Right atrium auricular region (tissue), 2 donors: ENCODE results near the gene TRIM52. TPM values are rescaled to one million over a fixed set of nuclear protein-coding genes. Genes with fewer than 3 reads are reported as not detected.

ENCODE experiments used
- DNase-seq: peaks from one replicate; pipeline ENCODE4 v3.0.0-alpha.2; 2019; ENCODE audit warnings: low spot score
- H3K27ac ChIP-seq, 2 donors: fragments of 200-600 bp; sonication (generic); 1 replicate in 1 of 2; 2 replicates in 1 of 2; pipeline ENCODE4 v1.5.1; 2016 to 2019
- H3K27me3 ChIP-seq, 2 donors: fragments of 200-600 bp; sonication (generic); one replicate each; pipeline versions ENCODE4 v1.5.1 to v1.6.0; 2017 to 2019
- H3K36me3 ChIP-seq: fragments of 200-600 bp; sonication (generic); one replicate; pipeline ENCODE4 v1.5.1; 2016
- H3K4me1 ChIP-seq, 2 donors: fragments of 200-600 bp; sonication (generic); one replicate each; pipeline versions ENCODE4 v1.5.1 to v1.6.0; 2017 to 2019
- H3K4me3 ChIP-seq, 2 donors: fragments of 200-600 bp; sonication (generic); 1 replicate in 1 of 2; 2 replicates in 1 of 2; pipeline ENCODE4 v1.5.1; 2017 to 2019; ENCODE audit warnings: mild to moderate bottlenecking in 1 of 2, moderate library complexity in 1 of 2
- H3K9me3 ChIP-seq, 2 donors: fragments of 200-600 bp; sonication (generic); one replicate each; pipeline ENCODE4 v1.5.1; 2019
- total RNA-seq, 2 donors: library from RNA; depleted of rRNA; stranded (reverse); fragments of >200 nt; gene quantifications; one replicate each; pipeline ENCODE4 v1.1.0, GENCODE V29; 2016
- TF ChIP-seq, protein P1 (sequence below), 2 donors: fragments of 200-600 bp; sonication (generic); IDR thresholded peaks; one replicate each; pipeline ENCODE4 v1.5.1; 2019; ENCODE audit warnings: antibody characterized with exemption in 2 of 2

TRIM52 gene
- total RNA-seq, 2 donors from 2014 or later = 4.4 to 9.1 TPM

DNA sequence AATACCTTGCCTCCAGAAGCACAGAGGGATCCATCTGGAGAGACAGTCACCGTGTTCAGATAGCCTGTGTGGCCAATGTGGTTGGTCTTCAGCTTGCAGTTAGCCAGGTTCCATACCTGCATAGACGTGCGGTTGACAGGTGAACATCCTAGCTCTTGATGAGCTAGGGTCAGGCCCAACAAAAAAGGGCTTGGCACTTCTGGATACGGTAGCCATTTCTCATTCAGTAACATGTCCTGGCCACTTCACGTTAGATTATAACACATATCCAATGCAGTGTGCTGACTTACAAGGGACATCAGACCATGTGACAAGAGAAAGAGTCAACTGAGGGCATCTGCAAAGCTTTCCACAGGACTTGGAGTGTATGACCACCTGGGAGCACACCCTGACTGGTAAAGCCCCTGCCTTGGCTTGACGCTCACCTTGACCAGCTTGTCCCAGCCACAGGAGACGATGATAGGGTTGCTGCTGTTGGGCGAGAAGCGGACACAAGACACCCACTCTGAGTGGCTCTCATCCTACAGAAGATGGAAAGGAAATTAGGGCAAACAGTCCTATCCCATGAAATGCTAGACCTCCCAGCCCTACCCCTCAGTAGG, 21.8 kb downstream of the TRIM52 start:
- H3K27ac ChIP-seq = no peak overlapping the region
- peaks cover 82% of the 10 kb centered on the region for H3K36me3 ChIP-seq

DNA sequence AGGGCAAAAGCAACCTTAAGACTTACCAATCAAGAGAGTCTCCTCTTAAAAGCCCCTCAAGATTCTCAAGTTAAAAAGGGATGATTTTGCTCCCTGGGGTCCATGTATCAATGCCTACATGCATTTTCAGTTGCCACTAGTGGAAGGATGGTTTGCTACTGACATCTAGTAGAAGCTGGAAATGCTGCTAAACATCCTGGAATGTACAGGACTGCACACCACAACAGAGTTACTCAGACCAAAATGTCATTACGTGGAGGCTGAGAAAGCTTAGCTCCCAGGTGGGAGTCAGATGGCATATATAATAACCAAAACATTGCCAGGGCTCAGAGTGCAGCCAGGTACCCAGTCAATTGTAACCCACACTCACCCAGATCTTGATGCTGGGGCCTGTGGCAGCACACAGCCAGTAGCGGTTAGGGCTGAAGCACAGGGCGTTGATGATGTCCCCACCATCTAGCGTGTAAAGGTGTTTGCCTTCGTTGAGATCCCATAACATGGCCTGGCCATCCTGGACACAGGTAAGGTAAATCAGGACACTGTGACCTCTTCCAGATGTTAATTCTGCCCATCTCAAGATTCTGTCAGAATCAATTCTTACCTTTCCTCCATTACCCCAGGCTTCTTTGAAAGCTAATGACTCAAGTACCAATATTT, 23.1 kb downstream of the TRIM52 start:
- H3K9me3 ChIP-seq = no peaks in the 10 kb centered on the region
- peaks cover 0 to 27% of the 10 kb centered on the region in 2 donors for H3K4me1 ChIP-seq
- peaks cover 95% of the 10 kb centered on the region for H3K36me3 ChIP-seq
- TF ChIP-seq, protein P1, sequence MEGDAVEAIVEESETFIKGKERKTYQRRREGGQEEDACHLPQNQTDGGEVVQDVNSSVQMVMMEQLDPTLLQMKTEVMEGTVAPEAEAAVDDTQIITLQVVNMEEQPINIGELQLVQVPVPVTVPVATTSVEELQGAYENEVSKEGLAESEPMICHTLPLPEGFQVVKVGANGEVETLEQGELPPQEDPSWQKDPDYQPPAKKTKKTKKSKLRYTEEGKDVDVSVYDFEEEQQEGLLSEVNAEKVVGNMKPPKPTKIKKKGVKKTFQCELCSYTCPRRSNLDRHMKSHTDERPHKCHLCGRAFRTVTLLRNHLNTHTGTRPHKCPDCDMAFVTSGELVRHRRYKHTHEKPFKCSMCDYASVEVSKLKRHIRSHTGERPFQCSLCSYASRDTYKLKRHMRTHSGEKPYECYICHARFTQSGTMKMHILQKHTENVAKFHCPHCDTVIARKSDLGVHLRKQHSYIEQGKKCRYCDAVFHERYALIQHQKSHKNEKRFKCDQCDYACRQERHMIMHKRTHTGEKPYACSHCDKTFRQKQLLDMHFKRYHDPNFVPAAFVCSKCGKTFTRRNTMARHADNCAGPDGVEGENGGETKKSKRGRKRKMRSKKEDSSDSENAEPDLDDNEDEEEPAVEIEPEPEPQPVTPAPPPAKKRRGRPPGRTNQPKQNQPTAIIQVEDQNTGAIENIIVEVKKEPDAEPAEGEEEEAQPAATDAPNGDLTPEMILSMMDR (IDR thresholded peaks at IDR 0.05) = no peak
- H3K4me3 ChIP-seq = no peak overlapping the region
- no peak for DNase-seq
- no peaks in the 10 kb centered on the region for H3K27me3 ChIP-seq
- no peak overlapping the region for H3K27ac ChIP-seq

More for the DNA sequence above, 21.8 kb downstream of the TRIM52 start:
- Histone ChIP-seq H3K27me3 (no peaks in the 10 kb centered on the region), H3K4me1 (peaks cover 0 to 28% of the 10 kb centered on the region in 2 donors), H3K4me3 (no peak overlapping the region), H3K9me3 (no peaks in the 10 kb centered on the region)
- TF ChIP-seq, protein P1 (IDR thresholded peaks at IDR 0.05) = no peak
- DNase-seq = no peak

DNA sequence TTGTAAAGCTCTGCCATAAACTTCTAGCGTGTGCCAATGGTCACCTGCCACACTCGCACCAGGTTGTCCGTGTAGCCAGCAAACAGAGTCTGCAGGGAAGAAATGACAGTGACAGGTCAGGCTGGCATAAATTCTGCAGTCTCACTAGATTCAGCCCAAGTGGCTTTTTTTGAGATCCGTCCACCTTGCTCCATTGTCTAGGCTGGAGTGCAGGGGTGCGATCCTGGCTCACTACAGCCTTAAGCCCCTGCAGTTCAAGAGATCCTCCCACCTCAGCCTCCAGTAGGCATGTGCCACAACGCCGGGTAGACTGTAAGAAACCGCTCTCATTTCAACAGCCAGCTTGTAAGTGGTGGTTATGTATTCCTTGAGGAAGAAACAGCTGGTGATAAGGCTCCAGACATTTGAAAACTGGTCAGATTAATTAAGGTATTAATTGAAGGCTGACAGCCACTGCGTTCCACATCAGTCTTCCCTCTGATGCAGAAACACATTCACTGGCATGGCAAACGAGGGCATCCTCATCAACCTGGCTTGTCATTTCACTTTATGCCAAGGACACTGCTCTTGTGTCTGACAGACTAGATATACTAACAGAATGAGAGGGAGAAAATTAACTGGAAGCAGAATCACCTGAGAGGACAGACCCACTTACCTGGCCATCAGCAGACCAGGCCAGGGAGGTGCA, 23.8 kb downstream of the TRIM52 start:
- Histone ChIP-seq H3K4me1 (peaks cover 0 to 19% of the 10 kb centered on the region in 2 donors), H3K27me3 (no peaks in the 10 kb centered on the region), H3K9me3 (no peaks in the 10 kb centered on the region), H3K36me3 (peaks cover 98% of the 10 kb centered on the region), H3K4me3 (no peak overlapping the region), H3K27ac (no peak overlapping the region)
- no peak for DNase-seq
- TF ChIP-seq, protein P1 (IDR thresholded peaks at IDR 0.05) = no peak

DNA sequence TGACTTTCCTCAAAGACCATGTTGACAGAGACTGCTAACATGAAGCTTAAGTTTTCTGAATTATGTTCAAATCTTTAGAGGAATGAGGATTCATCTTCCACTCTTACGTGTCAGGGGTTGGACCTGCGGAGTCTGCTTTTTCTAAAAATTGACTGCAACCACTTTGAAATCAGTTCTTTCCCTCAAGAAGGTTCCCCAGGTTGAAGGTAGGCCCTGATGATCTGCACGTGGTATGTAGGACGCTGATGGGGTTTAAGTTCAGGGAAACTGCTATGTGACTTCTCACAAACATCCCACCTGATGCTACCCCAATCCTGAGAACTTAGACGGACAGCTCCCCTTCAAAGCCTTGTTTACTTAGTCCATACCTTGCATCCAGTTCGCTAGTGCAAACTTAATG, 24.5 kb downstream of the TRIM52 start:
- TF ChIP-seq, protein P1 (IDR thresholded peaks at IDR 0.05) = no peak
- no peak for DNase-seq
- H3K27ac ChIP-seq = no peak overlapping the region
- no peaks in the 10 kb centered on the region for H3K9me3 ChIP-seq
- H3K4me3 ChIP-seq = no peak overlapping the region
- no peaks in the 10 kb centered on the region for H3K27me3 ChIP-seq
- peaks cover 0 to 13% of the 10 kb centered on the region in 2 donors for H3K4me1 ChIP-seq
- peaks cover 98% of the 10 kb centered on the region for H3K36me3 ChIP-seq

DNA sequence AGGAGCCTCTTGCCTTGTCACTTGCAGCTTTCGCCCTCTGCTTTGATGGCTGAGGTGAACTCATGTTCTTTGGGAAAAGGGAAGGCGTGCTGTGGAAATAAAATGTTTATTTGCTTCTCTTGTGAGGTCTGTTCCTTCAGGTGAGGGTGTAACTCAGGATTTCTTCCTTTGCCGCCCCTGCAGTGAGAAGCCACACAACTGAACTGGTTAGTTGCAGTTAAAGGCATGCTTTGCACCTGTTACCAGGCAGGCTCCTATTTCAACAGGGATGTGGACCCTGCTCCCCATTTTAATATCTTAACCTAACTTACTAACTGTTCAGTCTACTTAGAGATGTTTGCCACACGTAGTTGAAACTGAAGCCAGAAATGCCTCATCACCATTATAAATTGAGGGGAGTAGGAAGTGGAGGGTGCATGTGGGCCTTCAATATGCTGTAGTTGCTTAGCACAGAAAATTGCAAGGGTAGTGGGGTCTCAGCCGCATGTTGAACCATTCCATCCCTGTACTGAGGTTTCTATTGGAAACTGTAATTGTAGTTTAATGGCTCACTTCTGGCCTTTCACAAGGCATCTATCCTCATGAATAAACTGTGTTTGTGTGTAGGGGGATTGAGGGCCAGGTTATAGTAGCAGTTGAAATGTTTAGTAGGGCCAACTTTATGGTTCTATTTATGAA, 25.1 kb downstream of the TRIM52 start:
- TF ChIP-seq, protein P1 (IDR thresholded peaks at IDR 0.05) = no peak
- no peaks in the 10 kb centered on the region for H3K27me3 ChIP-seq

More for the DNA sequence above, 25.1 kb downstream of the TRIM52 start:
- H3K4me3 ChIP-seq = no peak overlapping the region
- peaks cover 98% of the 10 kb centered on the region for H3K36me3 ChIP-seq
- no peaks in the 10 kb centered on the region for H3K9me3 ChIP-seq
- no peak overlapping the region for H3K27ac ChIP-seq
- peaks cover 0 to 6% of the 10 kb centered on the region in 2 donors for H3K4me1 ChIP-seq
- DNase-seq = no peak
